Duodenal mucosa (tissue), 2 donors: Measurements from ENCODE around the gene EIF1B.

Source experiments
- H3K27ac ChIP-seq: one replicate; pipeline ENCODE4 v1.7.0; 2013; ENCODE audit warnings: low read depth, low read length
- H3K27me3 ChIP-seq, 2 donors: one replicate each; pipeline ENCODE4 v1.7.0; 2013; ENCODE audit warnings: low read length in 2 of 2, control low read depth in 1 of 2; ENCODE audit not compliant: insufficient read depth in 2 of 2, control insufficient read depth in 1 of 2
- H3K36me3 ChIP-seq, 2 donors: one replicate each; pipeline ENCODE4 v1.7.0; 2013; ENCODE audit warnings: low read length in 2 of 2, control low read depth in 1 of 2; ENCODE audit not compliant: insufficient read depth in 2 of 2, control insufficient read depth in 1 of 2
- H3K4me1 ChIP-seq, 2 donors: one replicate each; pipeline ENCODE4 v1.7.0; 2013; ENCODE audit warnings: low read length in 2 of 2, control low read depth in 1 of 2; ENCODE audit not compliant: insufficient read depth in 2 of 2, control insufficient read depth in 1 of 2
- H3K4me3 ChIP-seq, 2 donors: one replicate each; pipeline ENCODE4 v1.7.0; 2013; ENCODE audit warnings: low read length in 2 of 2, low read depth in 1 of 2
- H3K9ac ChIP-seq, 2 donors: one replicate each; pipeline ENCODE4 v1.7.0; 2013; ENCODE audit warnings: low read length in 2 of 2, low read depth in 1 of 2
- H3K9me3 ChIP-seq, 2 donors: one replicate each; pipeline ENCODE4 v1.7.0; 2013; ENCODE audit warnings: low read length in 2 of 2, control low read depth in 1 of 2; ENCODE audit not compliant: control insufficient read depth in 1 of 2

EIF1B gene

DNA sequence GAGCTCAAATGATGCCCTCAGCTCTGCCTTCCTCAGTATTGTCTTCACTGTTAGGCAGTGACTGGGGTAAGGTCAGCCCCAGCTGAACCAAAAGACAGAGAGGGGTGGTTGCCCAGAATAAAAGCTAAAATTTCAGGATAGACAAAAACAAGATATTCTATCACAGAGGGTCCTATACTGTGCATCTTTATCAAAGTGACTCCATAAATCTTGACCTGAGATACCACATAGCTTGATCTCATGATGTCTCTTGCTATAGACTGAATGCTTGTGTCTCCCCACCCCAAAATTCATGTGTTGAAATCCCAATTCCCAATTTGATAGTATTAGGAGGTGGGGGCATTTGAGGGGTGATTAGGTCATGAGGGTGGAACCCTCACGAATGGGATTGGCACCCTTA, 30.4 kb downstream of the EIF1B start:
- no peaks in the 10 kb centered on the region for H3K4me1 ChIP-seq
- H3K9me3 ChIP-seq: no peaks in the 10 kb centered on the region
- no peaks in the 10 kb centered on the region for H3K36me3 ChIP-seq
- no peak overlapping the region for H3K27ac ChIP-seq
- H3K27me3 ChIP-seq: no peaks in the 10 kb centered on the region
- no peak overlapping the region for H3K4me3 ChIP-seq
- H3K9ac ChIP-seq: no peak overlapping the region

DNA sequence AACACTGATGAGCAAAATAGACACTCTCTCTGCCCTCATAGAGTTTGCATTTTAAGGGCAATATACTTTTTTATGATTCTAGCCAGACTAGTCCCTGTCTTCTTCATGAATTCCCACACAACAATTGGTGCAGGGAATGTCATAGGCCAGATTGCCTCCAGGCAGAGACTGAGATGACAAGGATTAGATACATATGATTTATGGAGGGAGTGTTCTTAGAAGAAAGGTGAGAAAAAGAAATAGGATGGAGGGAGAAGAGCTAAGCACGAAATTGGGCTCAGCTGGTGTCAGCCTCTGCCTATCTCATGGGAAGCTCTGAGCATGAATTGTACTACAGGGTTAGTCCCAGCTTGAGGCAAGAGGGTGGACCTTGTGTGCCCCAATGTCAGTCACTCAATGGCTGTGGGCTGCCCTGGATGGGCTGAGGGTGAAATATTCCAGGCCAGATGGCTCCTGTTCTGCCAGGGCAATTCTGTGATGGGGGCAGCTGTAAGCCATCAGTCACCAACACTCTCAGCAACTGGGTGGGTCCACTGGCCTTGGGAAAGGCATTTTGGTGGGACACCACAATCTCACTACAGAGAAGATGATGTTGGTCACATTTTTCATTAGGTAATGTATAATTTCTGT, 31.1 kb downstream of the EIF1B start:
- H3K4me1 ChIP-seq: no peaks in the 10 kb centered on the region
- no peak overlapping the region for H3K4me3 ChIP-seq
- no peaks in the 10 kb centered on the region for H3K9me3 ChIP-seq
- no peaks in the 10 kb centered on the region for H3K36me3 ChIP-seq
- H3K27ac ChIP-seq: no peak overlapping the region
- no peak overlapping the region for H3K9ac ChIP-seq
- no peaks in the 10 kb centered on the region for H3K27me3 ChIP-seq

DNA sequence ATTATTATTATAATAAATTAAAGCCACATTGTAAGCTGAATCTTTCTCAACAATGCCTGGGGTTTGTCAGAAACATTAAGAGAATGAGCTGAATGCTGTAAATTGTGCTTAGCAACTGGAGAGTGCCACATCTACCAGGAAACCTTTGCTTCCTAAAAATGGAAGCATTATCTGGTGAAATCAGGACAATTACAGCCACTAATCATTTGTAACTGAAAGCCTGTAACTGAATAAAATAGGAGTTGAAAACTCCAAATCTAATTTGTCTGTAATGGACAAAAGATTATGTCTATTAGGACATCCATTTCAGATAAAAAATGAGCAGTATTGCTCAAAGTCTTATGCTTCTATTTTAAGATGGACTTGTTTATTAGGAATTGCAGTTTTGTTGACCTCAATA, 32.2 kb downstream of the EIF1B start:
- Histone ChIP-seq H3K27ac (no peak overlapping the region), H3K9me3 (no peaks in the 10 kb centered on the region), H3K4me3 (no peak overlapping the region), H3K36me3 (no peaks in the 10 kb centered on the region), H3K27me3 (no peaks in the 10 kb centered on the region), H3K9ac (no peak overlapping the region), H3K4me1 (no peaks in the 10 kb centered on the region)

DNA sequence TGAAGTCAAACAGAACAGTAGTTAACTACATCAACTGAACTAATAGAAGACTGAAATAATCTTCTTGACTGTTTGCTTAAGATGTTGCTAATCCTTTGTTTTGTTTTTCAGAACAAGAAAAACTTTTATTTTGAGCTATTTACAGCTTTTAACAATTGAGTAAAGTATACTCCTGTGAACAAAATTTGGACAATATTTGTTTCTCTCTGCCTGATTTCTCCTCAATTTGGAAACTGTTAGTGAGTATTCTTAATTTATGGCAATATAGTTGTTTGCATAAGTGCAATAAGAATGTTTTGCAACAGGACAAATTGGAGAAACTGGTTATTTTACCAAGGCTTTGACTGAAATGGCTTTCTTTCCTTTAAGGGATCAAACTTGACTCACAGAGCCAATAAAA, 41.0 kb downstream of the EIF1B start:
- peaks cover 0 to 5% of the 10 kb centered on the region in 2 donors for H3K27me3 ChIP-seq
- H3K4me1 ChIP-seq: no peaks in the 10 kb centered on the region
- H3K36me3 ChIP-seq: no peaks in the 10 kb centered on the region
- H3K27ac ChIP-seq: no peak overlapping the region
- H3K9me3 ChIP-seq: no peaks in the 10 kb centered on the region
- no peak overlapping the region for H3K4me3 ChIP-seq
- H3K9ac ChIP-seq: no peak overlapping the region

DNA sequence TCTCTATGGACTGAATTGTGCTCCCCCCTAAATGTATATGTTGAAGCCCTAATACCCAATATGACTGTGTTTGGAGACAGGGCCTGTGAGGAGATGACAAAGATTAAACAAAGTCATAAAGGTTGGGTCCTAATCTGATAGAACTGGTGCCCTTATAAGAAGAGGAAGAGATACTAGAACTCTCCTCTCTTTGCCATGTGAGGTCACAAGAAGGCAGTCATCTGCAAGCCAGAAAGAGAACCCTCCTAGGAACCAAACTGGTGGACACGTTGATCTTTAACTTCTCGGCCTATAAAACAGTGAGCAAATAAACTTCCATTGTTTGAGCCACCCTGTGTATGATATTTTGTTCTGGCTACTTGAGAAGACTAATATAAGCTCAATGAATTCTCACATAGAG, 45.9 kb downstream of the EIF1B start:
- Histone ChIP-seq H3K4me1 (no peaks in the 10 kb centered on the region), H3K27ac (no peak overlapping the region), H3K36me3 (no peaks in the 10 kb centered on the region), H3K9me3 (peaks cover 0 to 3% of the 10 kb centered on the region in 2 donors), H3K4me3 (no peak overlapping the region), H3K27me3 (peaks cover 0 to 5% of the 10 kb centered on the region in 2 donors), H3K9ac (no peak overlapping the region)

DNA sequence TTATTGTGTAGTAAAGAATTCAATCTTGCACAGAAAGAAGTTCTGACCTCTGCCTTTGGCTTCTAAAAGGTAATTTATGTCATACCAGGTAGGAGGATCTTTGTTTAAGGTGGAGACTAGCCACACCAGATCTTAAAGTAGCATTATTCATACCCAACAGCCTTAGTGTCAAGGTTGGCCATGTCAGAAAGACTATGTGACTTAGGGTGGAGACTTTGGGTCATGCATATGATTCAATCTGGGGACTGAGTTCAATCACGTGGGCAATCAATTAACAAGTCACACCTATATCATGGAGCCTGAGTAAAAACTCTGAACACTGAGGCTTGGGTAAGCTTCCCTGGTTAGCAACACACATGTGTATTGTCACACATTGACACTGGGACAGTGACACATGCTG, 48.9 kb downstream of the EIF1B start:
- Histone ChIP-seq H3K4me3 (no peak overlapping the region), H3K9ac (no peak overlapping the region), H3K9me3 (peaks cover 0 to 3% of the 10 kb centered on the region in 2 donors), H3K4me1 (no peaks in the 10 kb centered on the region), H3K27ac (no peak overlapping the region), H3K27me3 (peaks cover 0 to 5% of the 10 kb centered on the region in 2 donors), H3K36me3 (no peaks in the 10 kb centered on the region)
